Kidney tubule cell (primary cell): Measurements from ENCODE around the gene VIPR2.

Source experiments
- DNase-seq: peaks from one replicate; pipeline ENCODE4 v3.0.0-alpha.2; 2018; ENCODE audit warnings: low spot score

The VIPR2 gene

GRCh38 chr7:159040912-159041711 is 103.6 kb downstream of the VIPR2 start:
- DNase-seq, result no peak

GRCh38 chr7:159040146-159040545 is 104.5 kb downstream of the VIPR2 start:
- DNase-seq, result no peak

DNA sequence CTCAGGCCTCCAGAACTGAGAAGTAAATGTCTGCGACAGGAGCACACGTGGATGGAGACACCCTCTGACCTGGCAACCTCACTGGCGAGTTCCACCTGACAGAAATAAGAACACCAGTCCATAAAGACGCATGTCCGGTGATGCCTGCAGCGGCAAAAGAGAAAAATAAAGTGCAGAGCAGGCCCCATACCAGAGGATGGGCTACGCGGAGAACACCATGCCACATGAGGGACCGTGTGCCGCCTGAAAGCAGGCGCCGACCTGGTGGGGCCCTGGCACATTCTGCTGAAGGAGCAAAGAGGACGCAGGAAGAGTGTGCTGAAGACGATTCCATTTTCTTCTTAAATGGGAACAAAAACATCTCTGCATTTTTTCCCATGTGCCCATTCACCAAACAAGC is 105.0 kb downstream of the VIPR2 start:
- no peak for DNase-seq

DNA sequence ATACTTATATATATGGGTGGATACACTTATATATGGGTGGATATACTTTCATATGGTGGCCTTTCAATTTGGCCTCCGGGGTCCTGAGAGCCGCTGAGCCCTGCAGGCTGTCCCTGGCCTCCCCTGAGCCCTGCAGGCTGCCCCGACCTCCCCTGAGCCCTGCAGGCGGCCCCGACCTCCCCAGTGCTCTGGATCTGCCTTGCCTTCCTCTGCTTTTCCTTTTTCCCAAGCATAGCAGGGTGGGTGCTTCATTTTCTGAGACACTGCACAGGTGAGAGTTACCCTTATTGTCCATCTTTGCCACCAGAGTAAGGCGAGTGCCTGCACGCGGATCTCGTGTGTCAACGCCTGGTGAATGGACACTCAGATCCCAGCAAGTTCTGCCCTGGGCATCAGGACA is 106.6 kb downstream of the VIPR2 start:
- no peak for DNase-seq

GRCh38 chr7:159036916-159037605 is 107.6 kb downstream of the VIPR2 start:
- DNase-seq, result no peak

DNA sequence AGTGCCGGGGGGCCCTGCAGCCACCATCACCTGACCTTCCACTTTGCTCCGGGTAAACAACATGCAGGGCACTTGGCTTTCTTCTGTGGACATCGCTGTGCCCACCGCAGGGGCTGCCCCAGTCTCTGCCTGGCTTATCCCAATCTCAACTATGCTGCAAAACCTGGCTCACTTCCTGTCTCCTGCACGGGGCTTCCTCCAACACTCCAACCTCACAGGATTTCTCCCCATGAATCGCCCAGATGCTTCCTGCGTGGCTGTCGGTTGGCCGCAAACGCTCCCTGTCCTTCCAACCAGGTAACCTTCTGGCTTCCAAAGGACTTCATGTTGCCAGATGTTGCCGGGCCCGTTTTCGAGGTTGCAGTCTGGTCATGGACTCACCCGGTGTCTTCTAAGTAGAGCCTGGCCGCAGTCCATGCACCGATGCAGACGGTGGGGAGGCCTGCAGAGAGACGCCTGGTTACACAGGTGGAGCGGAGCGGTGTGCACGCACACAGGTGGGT is 109.0 kb downstream of the VIPR2 start:
- no peak for DNase-seq

DNA sequence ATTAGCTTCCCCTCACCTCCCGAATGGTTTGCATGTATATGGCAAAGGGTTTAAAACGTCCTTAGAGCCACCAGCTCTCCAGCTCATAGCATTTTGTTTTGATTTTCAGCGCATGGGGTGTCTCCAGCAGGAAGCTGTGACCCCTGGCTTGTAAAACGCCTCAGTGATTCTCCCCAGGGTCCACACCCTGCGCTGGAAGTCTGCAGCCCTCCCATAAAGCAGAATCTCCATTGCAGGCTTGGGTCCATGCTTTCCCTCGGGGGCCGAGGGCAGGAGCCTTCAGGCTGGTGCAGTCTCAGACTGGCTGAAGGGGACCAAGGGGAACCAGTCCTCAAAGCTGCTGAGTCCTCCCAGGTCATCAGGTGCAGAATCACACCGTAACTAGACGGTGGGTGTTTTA is 109.7 kb downstream of the VIPR2 start:
- DNase-seq, result no peak

- no peak for DNase-seq
Observed at GRCh38 chr7:159034394-159034793, 110.3 kb downstream of the VIPR2 start.

GRCh38 chr7:159033956-159034355 is 110.7 kb downstream of the VIPR2 start:
- DNase-seq, result no peak

DNA sequence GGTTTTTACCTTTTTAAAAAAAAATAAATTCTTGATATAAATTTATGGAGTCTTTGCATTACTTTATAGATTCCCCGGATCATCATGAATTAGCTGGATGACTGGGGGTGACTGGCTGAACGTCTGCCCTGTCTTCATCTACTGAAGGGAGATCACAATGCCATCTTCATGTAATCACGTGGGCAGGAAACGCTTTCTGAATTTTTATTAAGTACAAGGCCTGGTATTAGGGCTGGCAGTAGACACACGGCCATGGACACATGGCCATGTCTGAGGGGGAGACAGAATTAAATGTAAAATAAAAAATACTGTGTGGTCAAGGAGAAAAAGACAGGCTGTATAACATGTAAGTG is 111.2 kb downstream of the VIPR2 start:
- DNase-seq, result no peak

DNA sequence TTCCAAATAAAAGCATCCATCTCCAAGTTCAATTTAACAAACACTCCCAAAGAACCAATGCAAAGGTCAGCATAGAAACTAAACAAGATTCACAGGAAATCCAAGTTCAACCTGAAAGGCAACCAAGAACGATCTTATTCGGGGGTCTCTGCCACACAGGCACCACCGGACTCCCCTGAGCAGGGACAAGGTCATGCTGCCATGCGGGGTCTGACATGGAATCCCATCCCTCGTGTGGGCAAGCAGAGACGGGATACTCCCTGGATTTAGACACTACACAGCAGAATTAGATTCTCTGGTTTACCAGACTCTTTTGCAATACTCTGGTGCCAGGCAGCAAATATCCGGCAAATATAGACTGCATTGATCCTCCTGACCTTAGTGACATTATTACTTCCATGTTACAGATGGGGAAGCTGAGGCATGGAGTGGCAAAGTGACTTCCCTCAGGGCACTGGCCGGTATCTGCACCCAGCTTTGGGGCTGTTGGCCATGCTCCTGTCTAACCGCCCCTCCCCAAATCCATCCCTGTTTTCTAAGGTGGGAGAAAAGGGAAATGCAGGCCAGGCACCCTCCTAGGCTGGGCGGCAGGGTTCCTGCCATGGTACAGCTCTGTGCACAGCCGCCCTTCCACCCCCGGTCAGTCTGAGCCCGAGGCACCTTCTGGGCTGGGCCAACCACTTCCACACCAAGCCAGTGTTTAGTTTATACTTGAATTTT is 111.8 kb downstream of the VIPR2 start:
- no peak for DNase-seq

- no peak for DNase-seq
Observed at GRCh38 chr7:159032322-159032721, 112.3 kb downstream of the VIPR2 start.

DNA sequence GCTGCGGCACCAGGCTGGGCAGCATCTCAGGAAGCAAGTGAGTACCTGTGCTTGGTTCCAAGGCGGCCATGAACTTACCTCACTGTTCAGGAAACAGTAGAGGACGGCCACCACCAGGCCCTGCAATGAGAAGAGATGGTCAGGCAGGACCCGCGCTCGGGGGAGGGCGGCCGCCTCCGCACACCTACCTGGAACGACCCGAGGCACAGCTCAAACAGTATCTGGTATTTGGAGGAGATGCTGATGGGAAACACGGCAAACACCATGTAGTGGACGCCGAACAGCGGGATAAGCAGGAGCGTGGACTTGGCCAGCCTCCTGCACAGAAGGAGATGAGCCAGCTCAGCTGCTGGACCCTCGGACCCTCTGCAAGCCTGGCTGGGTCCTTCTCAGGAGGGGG is 112.9 kb downstream of the VIPR2 start:
- DNase-seq, result no peak

- no peak for DNase-seq
Observed at GRCh38 chr7:159031135-159031701, 113.4 kb downstream of the VIPR2 start.

- DNase-seq, result peak; percentile 56
Observed at GRCh38 chr7:159030490-159031134, 114.1 kb downstream of the VIPR2 start.

DNA sequence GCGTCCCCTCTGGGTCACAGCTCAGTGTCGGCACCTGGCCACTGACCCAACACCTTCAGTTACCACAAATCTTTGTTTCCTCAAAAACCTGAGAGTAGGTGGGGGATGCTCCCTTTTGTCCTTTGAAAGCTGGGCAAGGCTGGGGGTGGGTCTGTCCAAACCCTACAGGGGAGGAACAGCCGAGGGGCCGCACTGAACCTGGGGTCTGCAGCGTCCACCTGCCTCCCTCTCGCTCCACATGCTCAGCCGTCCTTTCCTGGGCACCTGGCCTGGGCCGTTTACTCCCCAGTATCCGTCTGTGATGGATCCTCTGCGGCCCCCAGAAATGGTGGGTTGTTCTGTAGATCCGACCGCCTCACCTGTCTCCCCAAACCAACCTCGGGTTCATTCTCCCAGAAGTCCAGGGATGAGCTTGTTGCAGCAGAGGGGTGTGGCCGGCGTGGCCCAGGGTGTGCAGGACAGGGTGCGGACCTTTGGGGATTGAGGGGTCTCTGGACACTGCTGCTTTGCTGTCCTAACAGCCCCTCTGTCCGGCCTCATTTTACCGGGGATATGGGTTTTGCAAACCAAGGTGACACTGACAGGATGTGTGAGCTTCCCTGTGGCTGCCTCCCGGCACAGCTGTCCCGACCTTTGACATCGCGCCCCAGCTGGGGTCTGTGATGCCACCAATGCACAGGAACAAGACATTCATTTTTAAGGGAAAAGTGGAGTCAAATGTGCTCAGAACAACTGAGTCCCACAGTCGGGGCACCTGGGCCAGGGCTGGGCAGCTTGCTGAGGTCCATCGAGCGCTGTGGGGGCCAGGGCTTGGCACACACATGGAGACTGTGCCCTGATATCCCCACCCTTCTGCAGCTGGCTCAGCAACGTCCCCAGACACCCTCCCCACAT is 115.9 kb downstream of the VIPR2 start:
- DNase-seq, result no peak

- DNase-seq, result peak; percentile 76
Observed at GRCh38 chr7:159027789-159028507, 116.7 kb downstream of the VIPR2 start.

DNA sequence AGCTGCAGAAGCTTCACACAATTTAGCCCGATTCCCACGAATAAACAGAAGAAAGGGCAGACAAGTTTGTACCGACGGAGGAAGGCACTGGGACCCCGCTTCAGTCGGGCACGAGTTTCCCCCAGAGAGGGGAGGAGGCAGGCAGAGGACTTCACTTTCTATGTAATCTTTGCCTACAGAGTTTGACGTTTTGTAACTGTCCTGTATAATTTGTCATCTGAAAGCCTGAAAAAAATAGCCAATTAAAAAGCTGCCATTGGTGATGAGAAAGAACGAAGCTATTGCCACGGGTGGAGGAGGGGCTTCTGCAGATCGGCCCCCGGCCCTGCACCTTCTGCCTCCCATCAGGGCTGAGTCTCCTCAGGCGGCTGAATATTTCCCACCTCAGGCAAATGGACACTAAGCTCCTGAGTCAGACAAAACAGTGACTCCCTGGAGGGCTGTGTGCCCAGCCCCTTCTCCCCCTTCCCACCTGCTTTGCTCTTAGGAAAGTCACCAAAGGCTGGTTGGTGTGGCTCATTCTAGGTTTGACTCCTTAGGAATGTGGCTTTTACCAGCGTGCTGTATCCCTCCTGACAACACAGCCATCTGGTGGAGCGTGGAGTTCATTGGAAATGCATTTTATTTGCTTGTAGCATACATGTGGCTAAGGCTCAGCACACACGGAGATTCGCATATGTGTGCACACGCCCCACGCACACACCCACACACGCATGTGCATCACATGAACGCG is 117.4 kb downstream of the VIPR2 start:
- peak; percentile 70 for DNase-seq

GRCh38 chr7:159026271-159027055 is 118.2 kb downstream of the VIPR2 start:
- no peak for DNase-seq
